Astrocyte (in vitro differentiated cells and primary cell): ENCODE results near the gene MAST2. TPM values are rescaled to one million over a fixed set of nuclear protein-coding genes. Genes with fewer than 3 reads are reported as not detected.

ENCODE experiments used
- DNase-seq: peaks from one replicate; pipeline ENCODE4 v3.0.0-alpha.2; 2010; ENCODE audit warnings: low read depth
- FAIRE-seq: peaks from 2 replicates; lab custom pipeline; 2011; peaks lifted over from hg19 to GRCh38; lab: Jason Lieb, UNC
- H2AFZ ChIP-seq: 2 replicates; pipeline ENCODE4 v1.6.0; 2012; ENCODE audit warnings: low read depth, low read length, inconsistent platforms
- H3K27ac ChIP-seq: 2 replicates; pipeline ENCODE4 v1.5.1; 2011; ENCODE audit warnings: low read depth, low read length, inconsistent platforms
- H3K27me3 ChIP-seq: 2 replicates; pipeline ENCODE4 v1.6.0; 2011; ENCODE audit warnings: low read length, inconsistent platforms; ENCODE audit not compliant: insufficient read depth
- H3K36me3 ChIP-seq: 2 replicates; pipeline ENCODE4 v1.5.1; 2011; ENCODE audit warnings: low read length, inconsistent platforms; ENCODE audit not compliant: insufficient read depth
- H3K4me1 ChIP-seq: 2 replicates; pipeline ENCODE4 v1.5.1; 2011; ENCODE audit warnings: low read length, inconsistent platforms; ENCODE audit not compliant: insufficient read depth
- H3K4me2 ChIP-seq: 2 replicates; pipeline ENCODE4 v1.6.0; 2012; ENCODE audit warnings: low read length, inconsistent platforms
- H3K4me3 ChIP-seq: 2 replicates; pipeline ENCODE4 v1.5.1; 2011; ENCODE audit warnings: low read depth, mild to moderate bottlenecking, low read length, inconsistent platforms; ENCODE audit not compliant: insufficient read depth
- H3K79me2 ChIP-seq: 2 replicates; pipeline ENCODE4 v1.6.0; 2012; ENCODE audit warnings: mild to moderate bottlenecking, low read length, inconsistent platforms; ENCODE audit not compliant: insufficient read depth
- H3K9ac ChIP-seq: 2 replicates; pipeline ENCODE4 v1.6.0; 2012; ENCODE audit warnings: mild to moderate bottlenecking, low read length, inconsistent platforms
- H3K9me3 ChIP-seq: 2 replicates; pipeline ENCODE4 v1.5.1; 2012; ENCODE audit warnings: low read depth, mild to moderate bottlenecking, low read length, inconsistent platforms; ENCODE audit not compliant: insufficient read depth
- H4K20me1 ChIP-seq: 2 replicates; pipeline ENCODE4 v1.6.0; 2012; ENCODE audit warnings: low read length, inconsistent platforms; ENCODE audit not compliant: insufficient read depth
- H3K27ac Mint-ChIP-seq: one replicate; pipeline ENCODE4 v1.8.0; 2021; ENCODE audit warnings: mild to moderate bottlenecking, mixed read lengths; ENCODE audit not compliant: unreplicated experiment
- H3K27me3 Mint-ChIP-seq: one replicate; pipeline ENCODE4 v1.8.0; 2021; ENCODE audit warnings: low read depth, mixed read lengths; ENCODE audit not compliant: unreplicated experiment
- H3K36me3 Mint-ChIP-seq: one replicate; pipeline ENCODE4 v1.8.0; 2021; ENCODE audit warnings: low read depth, mixed read lengths; ENCODE audit not compliant: unreplicated experiment
- H3K4me1 Mint-ChIP-seq: one replicate; pipeline ENCODE4 v1.8.0; 2021; ENCODE audit warnings: low read depth, mixed read lengths; ENCODE audit not compliant: unreplicated experiment
- H3K4me3 Mint-ChIP-seq: one replicate; pipeline ENCODE4 v1.8.0; 2021; ENCODE audit warnings: mild to moderate bottlenecking, moderate library complexity, mixed read lengths; ENCODE audit not compliant: unreplicated experiment
- H3K9me3 Mint-ChIP-seq: one replicate; pipeline ENCODE4 v1.8.0; 2021; ENCODE audit warnings: mild to moderate bottlenecking, mixed read lengths; ENCODE audit not compliant: unreplicated experiment
- EZH2 ChIP-seq: IDR thresholded peaks from 2 replicates; pipeline ENCODE4 v1.6.1; 2012; ENCODE audit warnings: mild to moderate bottlenecking, low read length, inconsistent platforms; ENCODE audit not compliant: insufficient read depth
- total RNA-seq: library from RNA; stranded (reverse); gene quantifications from 2 replicates; pipeline ENCODE4 v1.2.1, GENCODE V29; 2021
- TF ChIP-seq, protein P1 (sequence below): IDR thresholded peaks from 2 replicates; pipeline ENCODE4 v1.5.1; 2011; ENCODE audit warnings: low read depth, mild to moderate bottlenecking, inconsistent platforms, low read length, moderate library complexity; ENCODE audit not compliant: insufficient read depth

Gene MAST2
- total RNA-seq, 1 donor from 2014 or later: 41.0 TPM

DNA sequence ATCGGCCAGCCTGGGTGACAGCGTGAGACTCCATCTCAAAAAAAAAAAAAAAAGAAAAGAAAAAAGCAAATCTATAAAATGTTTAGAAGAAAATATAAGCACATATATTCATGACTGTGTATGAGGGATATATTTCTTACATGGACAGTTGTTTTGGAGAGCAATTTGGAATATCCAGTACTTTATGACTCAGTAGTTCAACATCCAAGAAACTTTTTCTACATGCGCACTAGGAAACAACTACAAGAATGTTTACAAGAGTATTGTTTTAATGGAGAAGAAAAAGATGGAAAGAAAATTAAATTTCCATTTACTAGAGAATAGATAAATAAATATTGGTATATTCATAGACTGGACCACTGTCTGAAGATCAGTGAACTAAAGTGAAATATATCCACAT is 77.5 kb downstream of the MAST2 start:
- DNase-seq (peak; percentile 51), FAIRE-seq (no peak)
- Mint-ChIP-seq H3K27ac (no peak overlapping the region), H3K27me3 (no peaks in the 10 kb centered on the region), H3K9me3 (no peaks in the 10 kb centered on the region), H3K4me1 (peaks cover 21% of the 10 kb centered on the region), H3K36me3 (no peaks in the 10 kb centered on the region), H3K4me3 (no peak overlapping the region)
- Histone ChIP-seq H3K79me2 (peaks cover 10% of the 10 kb centered on the region), H3K36me3 (no peaks in the 10 kb centered on the region), H3K27ac (no peak overlapping the region), H4K20me1 (peaks cover 7% of the 10 kb centered on the region), H3K4me2 (no peak overlapping the region), H3K4me1 (peaks cover 4% of the 10 kb centered on the region), H3K9ac (no peak overlapping the region), H3K4me3 (no peak overlapping the region), H2AFZ (no peak overlapping the region), H3K9me3 (no peaks in the 10 kb centered on the region), H3K27me3 (no peaks in the 10 kb centered on the region)
- TF ChIP-seq, protein P1, sequence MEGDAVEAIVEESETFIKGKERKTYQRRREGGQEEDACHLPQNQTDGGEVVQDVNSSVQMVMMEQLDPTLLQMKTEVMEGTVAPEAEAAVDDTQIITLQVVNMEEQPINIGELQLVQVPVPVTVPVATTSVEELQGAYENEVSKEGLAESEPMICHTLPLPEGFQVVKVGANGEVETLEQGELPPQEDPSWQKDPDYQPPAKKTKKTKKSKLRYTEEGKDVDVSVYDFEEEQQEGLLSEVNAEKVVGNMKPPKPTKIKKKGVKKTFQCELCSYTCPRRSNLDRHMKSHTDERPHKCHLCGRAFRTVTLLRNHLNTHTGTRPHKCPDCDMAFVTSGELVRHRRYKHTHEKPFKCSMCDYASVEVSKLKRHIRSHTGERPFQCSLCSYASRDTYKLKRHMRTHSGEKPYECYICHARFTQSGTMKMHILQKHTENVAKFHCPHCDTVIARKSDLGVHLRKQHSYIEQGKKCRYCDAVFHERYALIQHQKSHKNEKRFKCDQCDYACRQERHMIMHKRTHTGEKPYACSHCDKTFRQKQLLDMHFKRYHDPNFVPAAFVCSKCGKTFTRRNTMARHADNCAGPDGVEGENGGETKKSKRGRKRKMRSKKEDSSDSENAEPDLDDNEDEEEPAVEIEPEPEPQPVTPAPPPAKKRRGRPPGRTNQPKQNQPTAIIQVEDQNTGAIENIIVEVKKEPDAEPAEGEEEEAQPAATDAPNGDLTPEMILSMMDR: no peak
- no peak for TF ChIP-seq EZH2

DNA sequence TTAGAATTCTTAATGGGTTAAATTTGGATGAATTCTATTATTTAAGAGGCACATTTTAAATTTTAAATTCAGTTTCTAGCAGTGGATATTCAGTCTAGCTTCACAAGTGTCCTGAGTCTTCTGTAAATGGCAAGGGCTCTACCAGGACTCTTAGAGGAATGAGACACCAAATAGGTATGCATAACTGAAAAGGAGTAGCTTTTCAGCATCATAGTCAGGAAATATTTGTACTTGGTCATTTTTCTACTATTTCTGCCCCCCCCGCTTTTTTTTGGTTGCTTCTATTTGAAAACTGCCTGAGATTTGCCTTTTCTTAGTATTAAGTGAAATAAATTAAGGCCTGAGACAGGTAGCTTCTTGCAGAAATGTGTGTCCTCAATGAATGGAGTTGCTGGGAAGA is 80.2 kb downstream of the MAST2 start:
- no peaks in the 10 kb centered on the region for H4K20me1 ChIP-seq
- H3K4me1 Mint-ChIP-seq: peaks cover 21% of the 10 kb centered on the region
- DNase-seq (peak; percentile 72), FAIRE-seq (no peak)
- H3K4me2 ChIP-seq: no peak overlapping the region
- H3K79me2 ChIP-seq: peaks cover 6% of the 10 kb centered on the region
- no peak overlapping the region for H3K27ac ChIP-seq
- H3K27me3 ChIP-seq: no peaks in the 10 kb centered on the region
- TF ChIP-seq, protein P1: no peak
- no peak for TF ChIP-seq EZH2
- H3K9me3 Mint-ChIP-seq: no peaks in the 10 kb centered on the region
- no peaks in the 10 kb centered on the region for H3K36me3 ChIP-seq
- no peaks in the 10 kb centered on the region for H3K27me3 Mint-ChIP-seq
- no peak overlapping the region for H3K4me3 Mint-ChIP-seq
- H3K27ac Mint-ChIP-seq: no peak overlapping the region
- H3K4me3 ChIP-seq: no peak overlapping the region
- H3K36me3 Mint-ChIP-seq: peaks cover 2% of the 10 kb centered on the region
- H3K9ac ChIP-seq: no peak overlapping the region
- no peaks in the 10 kb centered on the region for H3K9me3 ChIP-seq
- H2AFZ ChIP-seq: no peak overlapping the region
- H3K4me1 ChIP-seq: peaks cover 4% of the 10 kb centered on the region

DNA sequence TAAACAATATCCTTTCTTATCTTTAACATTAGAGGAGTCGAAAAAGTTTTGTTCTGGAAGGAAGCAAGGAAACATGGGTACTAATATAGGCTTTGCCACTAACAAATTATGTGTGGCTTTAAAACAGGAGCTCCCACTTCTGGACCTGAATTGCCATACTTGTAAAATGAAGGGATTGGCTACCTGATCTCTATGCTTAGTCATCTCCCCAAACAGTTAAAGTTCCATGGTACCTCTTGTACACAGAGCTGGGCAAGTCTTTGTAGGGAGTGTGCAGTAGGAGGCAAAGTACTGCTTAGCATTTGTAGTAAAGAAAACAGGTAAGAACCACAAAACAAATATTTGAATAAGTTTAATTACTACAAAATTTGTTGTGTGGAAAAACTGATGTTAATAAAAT is 81.3 kb downstream of the MAST2 start:
- H3K9me3 Mint-ChIP-seq: no peaks in the 10 kb centered on the region
- Histone ChIP-seq H3K4me1 (peaks cover 4% of the 10 kb centered on the region), H3K9ac (no peak overlapping the region), H3K4me3 (no peak overlapping the region), H2AFZ (no peak overlapping the region), H4K20me1 (no peaks in the 10 kb centered on the region), H3K27ac (no peak overlapping the region), H3K79me2 (peaks cover 6% of the 10 kb centered on the region), H3K4me2 (no peak overlapping the region), H3K36me3 (no peaks in the 10 kb centered on the region), H3K27me3 (no peaks in the 10 kb centered on the region), H3K9me3 (no peaks in the 10 kb centered on the region)
- H3K36me3 Mint-ChIP-seq: peaks cover 2% of the 10 kb centered on the region
- H3K4me1 Mint-ChIP-seq: peaks cover 21% of the 10 kb centered on the region
- no peak for TF ChIP-seq EZH2
- TF ChIP-seq, protein P1: no peak
- no peak overlapping the region for H3K4me3 Mint-ChIP-seq
- no peaks in the 10 kb centered on the region for H3K27me3 Mint-ChIP-seq
- no peak overlapping the region for H3K27ac Mint-ChIP-seq
- DNase-seq: peak; percentile 26
- FAIRE-seq: no peak
